Endothelial cell of umbilical vein (primary cell): ENCODE measurements around the gene SNRPD2.

Experiments used
- EZH2 ChIP-seq: IDR thresholded peaks from 2 replicates; pipeline ENCODE4 v1.6.1; 2012; ENCODE audit warnings: borderline replicate concordance, low read depth, mild to moderate bottlenecking, moderate library complexity, low read length, inconsistent platforms; ENCODE audit not compliant: severe bottlenecking
- FOS ChIP-seq: IDR thresholded peaks from 2 replicates; pipeline ENCODE4 v1.6.1; 2011; ENCODE audit warnings: mild to moderate bottlenecking, low read length, moderate library complexity, borderline replicate concordance; ENCODE audit not compliant: insufficient read depth
- GATA2 ChIP-seq: IDR thresholded peaks from 2 replicates; pipeline ENCODE4 v1.7.0; 2011; ENCODE audit warnings: low read depth, mild to moderate bottlenecking, moderate library complexity, mixed read lengths, low read length; ENCODE audit not compliant: insufficient read length, insufficient read depth
- JUN ChIP-seq: IDR thresholded peaks from 2 replicates; pipeline ENCODE4 v1.6.1; 2011; ENCODE audit warnings: borderline replicate concordance, low read depth; ENCODE audit not compliant: insufficient read length, insufficient read depth
- MYC ChIP-seq: IDR thresholded peaks from one replicate; pipeline ENCODE4 v1.6.1; 2011; ENCODE audit warnings: mild to moderate bottlenecking, low read depth, low read length
- POLR2A ChIP-seq: IDR thresholded peaks from 2 replicates; pipeline ENCODE4 v1.6.1; 2012; ENCODE audit warnings: low read depth, mild to moderate bottlenecking, control low read depth, low read length
- POLR2AphosphoS5 ChIP-seq: IDR thresholded peaks from 2 replicates; pipeline ENCODE4 v1.6.1; 2012; ENCODE audit warnings: low read depth, mild to moderate bottlenecking, control low read depth, low read length, moderate library complexity; ENCODE audit not compliant: insufficient read depth
- TF ChIP-seq, protein P1 (sequence below), 2 donors: IDR thresholded peaks; 1 replicate in 1 of 2; 2 replicates in 1 of 2; pipeline ENCODE4 v1.5.1; 2011; ENCODE audit warnings: low read length in 2 of 2, mild to moderate bottlenecking in 2 of 2, moderate library complexity in 2 of 2, control low read depth in 1 of 2, inconsistent platforms in 1 of 2, low read depth in 1 of 2; ENCODE audit not compliant: insufficient read depth in 1 of 2; ENCODE audit errors: extremely low read depth in 1 of 2
- TF ChIP-seq, protein P2 (sequence below): IDR thresholded peaks from 2 replicates; pipeline ENCODE4 v1.6.1; 2011; ENCODE audit not compliant: insufficient read depth, insufficient read length

DNA sequence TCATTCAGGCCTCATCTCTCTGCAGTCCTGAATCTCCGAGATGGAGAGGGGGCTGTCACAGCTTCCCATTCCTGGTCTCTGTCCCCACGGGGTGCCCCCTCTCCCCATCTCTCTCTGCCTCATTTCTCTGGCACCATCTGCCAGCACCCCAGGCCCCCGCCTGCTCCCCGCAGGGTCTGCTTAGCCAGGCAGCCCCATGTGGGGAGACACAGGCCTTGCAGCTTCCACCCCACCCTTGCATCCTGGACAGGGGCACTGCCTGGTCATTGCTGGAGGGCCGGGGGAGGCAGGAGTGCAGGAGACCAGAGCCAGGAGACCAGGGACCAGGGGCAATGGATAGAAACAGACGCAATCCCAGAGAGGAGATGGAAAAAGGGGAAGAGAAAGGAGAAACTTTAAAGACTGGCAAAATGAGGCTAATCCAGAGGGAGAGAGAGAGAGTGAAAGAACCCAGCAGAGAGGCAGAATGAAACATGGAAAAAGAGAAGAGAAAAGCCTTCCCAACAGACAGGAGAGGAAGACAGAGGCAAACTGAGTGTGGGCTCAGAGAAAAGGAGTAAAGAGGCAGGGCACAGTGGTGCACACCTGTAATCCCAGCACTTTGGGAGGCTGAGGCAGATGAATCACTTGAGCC, 32.5 kb downstream of the SNRPD2 start:
- TF ChIP-seq, protein P1, sequence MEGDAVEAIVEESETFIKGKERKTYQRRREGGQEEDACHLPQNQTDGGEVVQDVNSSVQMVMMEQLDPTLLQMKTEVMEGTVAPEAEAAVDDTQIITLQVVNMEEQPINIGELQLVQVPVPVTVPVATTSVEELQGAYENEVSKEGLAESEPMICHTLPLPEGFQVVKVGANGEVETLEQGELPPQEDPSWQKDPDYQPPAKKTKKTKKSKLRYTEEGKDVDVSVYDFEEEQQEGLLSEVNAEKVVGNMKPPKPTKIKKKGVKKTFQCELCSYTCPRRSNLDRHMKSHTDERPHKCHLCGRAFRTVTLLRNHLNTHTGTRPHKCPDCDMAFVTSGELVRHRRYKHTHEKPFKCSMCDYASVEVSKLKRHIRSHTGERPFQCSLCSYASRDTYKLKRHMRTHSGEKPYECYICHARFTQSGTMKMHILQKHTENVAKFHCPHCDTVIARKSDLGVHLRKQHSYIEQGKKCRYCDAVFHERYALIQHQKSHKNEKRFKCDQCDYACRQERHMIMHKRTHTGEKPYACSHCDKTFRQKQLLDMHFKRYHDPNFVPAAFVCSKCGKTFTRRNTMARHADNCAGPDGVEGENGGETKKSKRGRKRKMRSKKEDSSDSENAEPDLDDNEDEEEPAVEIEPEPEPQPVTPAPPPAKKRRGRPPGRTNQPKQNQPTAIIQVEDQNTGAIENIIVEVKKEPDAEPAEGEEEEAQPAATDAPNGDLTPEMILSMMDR (IDR thresholded peaks at IDR 0.05; ENCODE audit: extremely low read depth in 1 of 2, insufficient read depth in 1 of 2, low read depth in 1 of 2, low read length in 2 of 2) = no peak
- TF ChIP-seq EZH2 (no peak), POLR2AphosphoS5 (no peak), POLR2A (no peak), FOS (no peak), GATA2 (no peak), MYC (no peak), JUN (no peak)
- TF ChIP-seq, protein P2, sequence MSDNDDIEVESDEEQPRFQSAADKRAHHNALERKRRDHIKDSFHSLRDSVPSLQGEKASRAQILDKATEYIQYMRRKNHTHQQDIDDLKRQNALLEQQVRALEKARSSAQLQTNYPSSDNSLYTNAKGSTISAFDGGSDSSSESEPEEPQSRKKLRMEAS = no peak
